Pulmonary artery endothelial cell (primary cell): ENCODE measurements around the gene NAXD. TPM values are rescaled to one million over a fixed set of nuclear protein-coding genes. Genes with fewer than 3 reads are reported as not detected.
"Not testable (repeated sequence)": the region's sequence is repeated elsewhere in the genome, so short reads cannot be mapped to it uniquely, and the experiment has no call there.

ENCODE experiments used
- DNase-seq: peaks from one replicate; pipeline ENCODE4 v3.0.0-alpha.2; 2011; ENCODE audit warnings: low read depth, low spot score
- total RNA-seq: library from RNA; depleted of rRNA; stranded (reverse); fragments of >200 nt; gene quantifications from 2 replicates; pipeline ENCODE4 v1.2.3, GENCODE V29; 2014

NAXD gene
- total RNA-seq, 1 donor from 2014 or later, result 15.6 TPM

- no peak for DNase-seq
Measured at GRCh38 chr13:110643324-110643723, 28.0 kb downstream of the NAXD start.

- no peak for DNase-seq
Measured at GRCh38 chr13:110643768-110644421, 28.6 kb downstream of the NAXD start.

- no peak for DNase-seq
Measured at GRCh38 chr13:110644892-110645521, 29.7 kb downstream of the NAXD start.

GRCh38 chr13:110645750-110646149 lies 30.4 kb downstream of the NAXD start:
- no peak for DNase-seq

GRCh38 chr13:110646442-110647364 lies 31.4 kb downstream of the NAXD start:
- no peak for DNase-seq

GRCh38 chr13:110647365-110647737 lies 32.0 kb downstream of the NAXD start:
- DNase-seq, result no peak

GRCh38 chr13:110648146-110648819 lies 32.9 kb downstream of the NAXD start:
- no peak for DNase-seq

- no peak for DNase-seq
Measured at GRCh38 chr13:110648848-110649421, 33.6 kb downstream of the NAXD start.

- DNase-seq, result no peak
Measured at GRCh38 chr13:110649551-110649950, 34.2 kb downstream of the NAXD start.

- DNase-seq, result no peak
Measured at GRCh38 chr13:110650436-110650835, 35.1 kb downstream of the NAXD start.

GRCh38 chr13:110651271-110651670 lies 35.9 kb downstream of the NAXD start:
- no peak for DNase-seq

- DNase-seq, result no peak
Measured at GRCh38 chr13:110651726-110652230, 36.4 kb downstream of the NAXD start.

- no peak for DNase-seq
Measured at GRCh38 chr13:110652231-110652730, 36.9 kb downstream of the NAXD start.

- no peak for DNase-seq
Measured at GRCh38 chr13:110652764-110653163, 37.4 kb downstream of the NAXD start.

GRCh38 chr13:110653271-110653670 lies 37.9 kb downstream of the NAXD start:
- no peak for DNase-seq

GRCh38 chr13:110653851-110654250 lies 38.5 kb downstream of the NAXD start:
- DNase-seq, result no peak

GRCh38 chr13:110657196-110657595 lies 41.9 kb downstream of the NAXD start:
- DNase-seq, result no peak

- not testable (repeated sequence) for DNase-seq
Measured at GRCh38 chr13:110658218-110658911, 43.0 kb downstream of the NAXD start.

GRCh38 chr13:110661256-110661655 lies 45.9 kb downstream of the NAXD start:
- DNase-seq, result no peak

- no peak for DNase-seq
Measured at GRCh38 chr13:110662091-110662490, 46.7 kb downstream of the NAXD start.
